Astrocyte of the cerebellum (primary cell): ENCODE results near the gene SMAD5.

Source experiments
- DNase-seq: peaks from one replicate; pipeline ENCODE4 v3.0.0-alpha.2; 2011; ENCODE audit warnings: low read depth
- H3K4me3 ChIP-seq: 2 replicates; pipeline ENCODE4 v1.5.1; 2011; ENCODE audit warnings: mild to moderate bottlenecking, low read depth, low read length, moderate library complexity
- in situ Hi-C: cut with HindIII; loops from 2 replicates; pipeline ENCODE4 v1.10.0; 2017; ENCODE audit warnings: low sequenced_read_pairs
- TF ChIP-seq, protein P1 (sequence below): IDR thresholded peaks from 2 replicates; pipeline ENCODE4 v1.5.1; 2012; ENCODE audit warnings: low read length, low read depth, moderate library complexity, mild to moderate bottlenecking; ENCODE audit errors: missing control alignments

Gene SMAD5

DNA sequence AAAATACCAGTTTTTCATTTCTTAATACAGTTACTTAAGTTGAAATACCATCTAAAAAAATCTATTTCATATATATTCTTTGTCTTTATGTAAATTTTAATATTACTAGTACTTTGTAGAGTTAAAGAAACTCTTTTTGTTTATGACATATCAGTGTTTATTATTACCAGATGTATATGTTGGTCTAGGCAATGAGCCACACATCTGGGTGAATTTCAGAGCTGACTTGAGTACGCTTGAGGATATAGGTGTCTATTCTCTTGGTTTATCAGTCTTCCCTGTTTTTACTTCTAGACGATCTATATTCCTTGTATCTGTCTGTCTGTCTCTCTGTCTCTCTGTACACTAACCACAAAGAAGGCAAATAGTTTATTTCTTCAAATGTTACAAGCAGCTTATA, 2.9 kb downstream of the SMAD5 start:
- TF ChIP-seq, protein P1, sequence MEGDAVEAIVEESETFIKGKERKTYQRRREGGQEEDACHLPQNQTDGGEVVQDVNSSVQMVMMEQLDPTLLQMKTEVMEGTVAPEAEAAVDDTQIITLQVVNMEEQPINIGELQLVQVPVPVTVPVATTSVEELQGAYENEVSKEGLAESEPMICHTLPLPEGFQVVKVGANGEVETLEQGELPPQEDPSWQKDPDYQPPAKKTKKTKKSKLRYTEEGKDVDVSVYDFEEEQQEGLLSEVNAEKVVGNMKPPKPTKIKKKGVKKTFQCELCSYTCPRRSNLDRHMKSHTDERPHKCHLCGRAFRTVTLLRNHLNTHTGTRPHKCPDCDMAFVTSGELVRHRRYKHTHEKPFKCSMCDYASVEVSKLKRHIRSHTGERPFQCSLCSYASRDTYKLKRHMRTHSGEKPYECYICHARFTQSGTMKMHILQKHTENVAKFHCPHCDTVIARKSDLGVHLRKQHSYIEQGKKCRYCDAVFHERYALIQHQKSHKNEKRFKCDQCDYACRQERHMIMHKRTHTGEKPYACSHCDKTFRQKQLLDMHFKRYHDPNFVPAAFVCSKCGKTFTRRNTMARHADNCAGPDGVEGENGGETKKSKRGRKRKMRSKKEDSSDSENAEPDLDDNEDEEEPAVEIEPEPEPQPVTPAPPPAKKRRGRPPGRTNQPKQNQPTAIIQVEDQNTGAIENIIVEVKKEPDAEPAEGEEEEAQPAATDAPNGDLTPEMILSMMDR: no peak
- DNase-seq: no peak
- in situ Hi-C loops: no loop called here
- no peak overlapping the region for H3K4me3 ChIP-seq

DNA sequence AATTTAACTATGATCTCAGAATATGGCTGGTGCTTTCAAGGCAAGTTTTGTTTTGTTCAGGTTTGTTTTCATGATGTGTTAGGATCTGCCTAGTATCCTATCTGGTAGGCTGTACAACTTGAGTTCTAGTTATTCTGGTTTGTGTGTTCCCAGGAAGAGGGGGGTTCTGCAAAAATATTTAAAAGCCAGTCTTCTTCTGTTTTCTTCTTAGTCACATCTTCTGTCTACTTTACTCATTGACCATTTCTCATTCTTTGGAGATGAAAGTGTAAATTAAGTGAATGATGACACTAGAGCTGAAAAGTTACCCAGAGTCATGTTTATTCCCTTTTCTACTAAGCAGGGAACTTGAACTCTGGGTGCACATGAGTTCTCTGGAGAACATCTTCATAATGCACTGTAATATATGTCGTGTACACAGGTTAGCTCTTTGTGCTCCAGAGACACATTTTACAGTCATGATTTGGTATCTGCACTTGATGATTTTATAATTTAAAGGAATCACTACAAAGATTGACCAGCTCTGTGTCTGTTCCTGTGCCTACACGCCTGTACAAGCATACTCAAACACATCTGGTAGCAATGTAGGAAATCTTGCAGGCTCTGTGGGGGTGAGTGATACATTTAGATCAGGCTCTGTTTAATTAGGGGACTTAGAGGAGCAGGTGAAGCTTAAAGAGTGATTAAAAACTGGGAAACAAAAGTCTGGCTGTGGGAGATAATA, 5.0 kb downstream of the SMAD5 start:
- TF ChIP-seq, protein P1: no peak
- DNase-seq: no peak
- H3K4me3 ChIP-seq: no peak overlapping the region
- in situ Hi-C loops: no loop called here

DNA sequence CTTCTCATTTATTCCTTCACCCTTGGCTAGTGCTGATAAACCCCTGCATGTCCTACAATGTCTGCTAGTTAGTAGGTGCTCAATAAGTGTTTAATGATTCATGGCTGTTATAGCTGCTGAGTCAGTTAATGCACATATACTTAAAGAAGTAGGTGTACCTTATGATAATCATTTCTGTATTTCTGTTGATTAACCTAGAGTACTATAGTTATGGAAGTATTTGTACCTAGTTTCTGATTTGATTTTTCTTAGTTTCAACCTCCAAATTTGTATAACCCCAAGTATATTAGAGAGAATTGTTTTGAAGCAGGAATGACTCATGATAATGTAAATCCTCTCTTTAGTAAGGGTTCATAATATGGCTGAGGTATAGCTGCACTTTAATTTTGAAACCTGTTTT, 8.9 kb downstream of the SMAD5 start:
- in situ Hi-C loops: no loop called here
- H3K4me3 ChIP-seq: no peak overlapping the region
- TF ChIP-seq, protein P1: no peak
- DNase-seq: no peak

DNA sequence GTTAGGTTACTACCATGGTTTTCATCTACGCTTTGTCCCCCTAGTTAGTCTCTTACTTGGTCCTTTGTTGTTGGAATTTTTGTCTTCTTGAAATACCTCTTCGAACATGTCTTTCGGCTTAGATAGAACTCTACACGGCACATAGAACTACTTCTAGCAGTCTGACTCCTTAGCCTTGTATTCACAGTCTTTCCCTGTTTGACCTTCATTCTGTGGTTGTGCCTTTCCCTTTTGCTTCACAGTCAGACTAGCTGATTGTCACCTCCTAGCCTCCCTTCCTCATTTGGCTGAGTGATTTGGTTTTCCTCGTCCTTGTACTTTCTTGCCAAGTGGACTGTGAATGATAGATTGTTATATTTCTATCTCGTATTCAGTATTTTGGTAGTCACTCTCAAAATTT, 10.7 kb downstream of the SMAD5 start:
- H3K4me3 ChIP-seq: no peak overlapping the region
- DNase-seq: no peak
- TF ChIP-seq, protein P1: no peak
- in situ Hi-C loops: no loop called here

GRCh38 chr5:136143763-136144162, 11.1 kb downstream of the SMAD5 start:
- TF ChIP-seq, protein P1: no peak
- in situ Hi-C loops: no loop called here
- H3K4me3 ChIP-seq: no peak overlapping the region
- no peak for DNase-seq

- DNase-seq: no peak
- in situ Hi-C loops: no loop called here
- TF ChIP-seq, protein P1: no peak
- no peak overlapping the region for H3K4me3 ChIP-seq
Observed at GRCh38 chr5:136145030-136145429, 12.4 kb downstream of the SMAD5 start.
